ENCODE data around the gene FBXW7.

The FBXW7 gene

GRCh38 chr4:152421576-152421975 is 114.3 kb downstream of the FBXW7 start:
- no peak for DNase-seq

GRCh38 chr4:152419809-152420208 is 116.1 kb downstream of the FBXW7 start:
- no peak for DNase-seq

GRCh38 chr4:152417673-152418072 is 118.2 kb downstream of the FBXW7 start:
- DNase-seq: no peak

DNA sequence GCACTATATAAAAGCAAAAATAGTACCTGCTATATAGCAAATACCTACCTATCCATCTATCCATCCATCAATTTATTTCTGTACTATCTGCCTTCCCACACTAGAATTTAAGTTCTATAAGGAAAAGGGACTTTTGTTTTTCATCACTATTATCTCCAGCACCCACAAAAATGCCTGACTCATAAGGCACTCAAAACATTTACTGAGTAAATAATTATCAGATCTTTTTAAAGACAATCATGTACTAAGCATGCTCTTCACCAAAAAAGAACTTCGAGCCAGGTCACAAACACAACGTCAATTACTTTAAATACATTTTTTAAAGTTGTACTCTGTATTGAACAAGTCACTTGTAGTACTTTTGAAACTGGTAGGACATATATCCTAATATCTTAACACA is 119.9 kb downstream of the FBXW7 start:
- no peak for DNase-seq

DNA sequence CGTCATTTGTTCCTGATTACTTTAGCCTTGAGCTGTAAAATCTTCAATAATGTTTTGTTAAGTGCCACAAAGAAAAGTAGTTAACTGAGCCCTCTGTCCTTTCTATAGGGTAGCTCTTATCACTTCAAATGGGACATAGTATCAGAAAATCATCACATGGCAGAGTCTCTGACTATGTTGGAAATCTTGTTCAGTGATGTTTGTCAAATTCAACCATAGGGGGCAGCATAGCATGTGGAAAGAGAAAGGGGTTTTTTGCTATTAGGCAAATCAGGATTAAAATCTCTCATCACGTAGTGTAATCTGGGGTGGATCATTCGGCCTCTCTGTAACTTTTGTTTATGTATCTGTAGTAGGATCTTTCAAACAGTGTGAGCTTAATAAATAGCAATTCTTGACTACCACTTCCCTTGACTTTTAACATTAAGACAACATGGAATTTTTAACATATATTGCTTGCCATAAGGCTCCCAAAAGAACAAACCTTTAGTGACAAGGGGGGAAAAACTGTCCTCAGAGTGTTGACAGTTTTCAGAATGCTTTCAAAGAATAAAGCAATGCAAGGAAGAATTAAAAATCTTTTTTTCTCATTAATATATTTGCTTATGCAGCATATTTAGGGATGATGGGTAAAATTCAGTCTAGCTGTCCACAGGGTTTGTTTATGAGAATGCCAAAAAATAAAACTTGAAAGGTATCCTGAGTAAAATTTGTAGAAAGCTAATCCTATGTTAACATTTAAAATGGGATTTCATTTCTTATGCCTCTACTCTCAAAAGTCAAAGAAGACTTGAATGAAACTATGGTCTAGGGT is 127.2 kb downstream of the FBXW7 start:
- no peak for DNase-seq

DNA sequence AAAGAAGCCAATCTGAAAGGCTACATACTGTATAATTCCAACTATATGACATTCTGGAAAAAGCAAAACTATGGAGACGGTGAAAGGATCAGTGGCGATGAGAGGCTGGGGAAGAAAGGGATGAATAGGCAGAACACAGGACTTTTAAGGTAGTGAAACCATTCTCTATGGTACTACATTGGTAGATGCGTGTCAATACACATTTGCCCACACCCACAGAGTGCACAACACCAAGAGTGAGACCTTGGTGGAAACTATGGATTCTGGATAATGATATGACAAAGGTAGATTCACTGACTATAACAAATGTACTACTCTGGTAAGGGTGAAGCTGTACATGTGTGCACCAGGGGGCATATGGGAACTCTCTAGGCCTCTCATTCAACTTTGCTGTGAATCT is 134.5 kb downstream of the FBXW7 start:
- no peak for DNase-seq

GRCh38 chr4:152399246-152399645 is 136.6 kb downstream of the FBXW7 start:
- DNase-seq: no peak

GRCh38 chr4:152398060-152398459 is 137.8 kb downstream of the FBXW7 start:
- DNase-seq: no peak

GRCh38 chr4:152394791-152395190 is 141.1 kb downstream of the FBXW7 start:
- DNase-seq: no peak

DNA sequence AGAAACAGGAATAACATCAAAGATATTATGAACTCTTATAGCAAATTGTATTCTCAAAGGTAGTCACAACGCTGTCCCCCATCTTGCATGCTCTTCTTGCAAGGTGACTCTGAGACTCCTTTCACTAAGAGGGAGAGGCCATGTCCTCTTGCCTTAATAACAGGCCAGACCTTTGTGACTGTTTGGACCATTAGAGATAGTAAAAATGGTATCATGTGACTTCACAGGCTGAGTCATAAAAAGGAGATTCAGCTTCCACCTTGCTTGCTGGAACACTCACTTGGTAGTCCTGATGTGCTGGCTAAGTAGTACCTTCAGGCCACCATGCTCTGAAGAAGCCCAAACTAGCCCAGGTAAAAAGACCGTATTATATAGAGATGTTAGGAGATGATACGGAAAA is 143.8 kb downstream of the FBXW7 start:
- no peak for DNase-seq

- no peak for DNase-seq
Measured at GRCh38 chr4:152390216-152390615, 145.7 kb downstream of the FBXW7 start.

DNA sequence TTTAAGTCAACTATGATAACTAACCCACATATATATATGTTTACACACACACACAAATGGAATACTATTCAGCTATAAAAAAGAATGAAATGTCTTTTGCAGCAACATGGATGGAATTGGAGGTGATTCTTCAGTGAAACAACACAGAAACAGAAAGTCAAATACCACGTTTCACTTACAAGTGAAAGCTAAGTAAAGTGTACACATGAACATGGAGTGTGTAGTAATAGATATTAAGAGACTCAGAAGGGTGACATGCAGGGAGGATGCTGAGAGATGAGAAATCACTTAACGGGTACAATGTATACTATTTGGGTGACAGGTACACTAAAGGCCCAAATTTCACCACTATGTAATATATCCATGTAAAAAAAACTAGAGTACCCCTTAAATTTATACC is 146.5 kb downstream of the FBXW7 start:
- DNase-seq: no peak

GRCh38 chr4:152385551-152385950 is 150.3 kb downstream of the FBXW7 start:
- DNase-seq: no peak

DNA sequence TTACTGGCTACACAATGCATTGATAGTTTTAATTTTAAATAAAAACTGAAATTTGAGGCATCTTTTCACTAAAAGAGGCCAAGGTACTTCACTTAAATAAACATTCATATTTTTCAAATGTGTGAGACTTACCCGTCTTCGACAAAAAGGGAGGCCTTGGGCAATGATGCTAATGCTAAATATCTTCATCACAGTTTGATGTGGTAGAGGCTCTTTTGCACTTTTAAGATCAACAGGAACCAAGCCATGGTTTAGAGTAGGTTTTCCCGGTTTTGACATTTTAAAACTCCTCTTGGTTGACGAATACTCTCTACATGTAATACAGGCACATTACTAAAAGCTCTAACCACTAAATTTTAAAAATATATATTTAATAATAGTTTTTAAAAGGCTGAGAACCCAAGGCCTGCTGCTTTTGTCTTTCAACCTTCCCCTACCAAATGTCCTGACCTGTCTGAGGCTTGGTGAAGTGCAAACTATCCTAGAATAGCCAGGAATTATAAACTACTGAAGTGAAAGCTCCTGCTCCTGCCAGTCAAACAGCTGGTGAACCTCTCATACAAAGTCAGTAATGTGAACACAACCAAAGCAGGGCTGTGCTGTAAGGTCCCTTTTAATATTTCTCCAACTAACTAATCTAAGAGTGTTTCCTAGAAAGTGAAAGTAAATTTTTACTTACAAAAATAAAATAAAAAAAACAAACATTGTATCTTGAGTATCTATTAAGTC is 153.7 kb downstream of the FBXW7 start:
- DNase-seq: no peak

DNA sequence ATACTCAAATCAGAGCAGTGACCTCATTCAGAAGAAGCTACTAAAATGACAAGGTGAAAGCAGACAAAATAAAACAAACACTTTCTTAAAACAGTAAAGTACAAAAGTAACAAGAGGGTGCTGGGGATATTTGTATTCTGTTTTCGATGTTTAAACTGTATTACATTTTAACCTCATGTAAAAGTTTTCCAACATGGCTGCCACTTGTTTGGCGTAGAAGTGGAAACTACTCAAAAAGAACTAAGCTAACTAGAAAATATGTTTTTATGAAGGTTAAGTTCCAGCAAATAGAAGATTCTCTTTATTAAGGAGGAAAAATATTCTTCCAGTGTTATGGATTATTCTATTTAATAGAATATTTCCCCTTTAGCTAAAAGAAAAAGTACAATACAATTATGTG is 155.0 kb downstream of the FBXW7 start:
- no peak for DNase-seq

- no peak for DNase-seq
Measured at GRCh38 chr4:152380185-152380584, 155.7 kb downstream of the FBXW7 start.

DNA sequence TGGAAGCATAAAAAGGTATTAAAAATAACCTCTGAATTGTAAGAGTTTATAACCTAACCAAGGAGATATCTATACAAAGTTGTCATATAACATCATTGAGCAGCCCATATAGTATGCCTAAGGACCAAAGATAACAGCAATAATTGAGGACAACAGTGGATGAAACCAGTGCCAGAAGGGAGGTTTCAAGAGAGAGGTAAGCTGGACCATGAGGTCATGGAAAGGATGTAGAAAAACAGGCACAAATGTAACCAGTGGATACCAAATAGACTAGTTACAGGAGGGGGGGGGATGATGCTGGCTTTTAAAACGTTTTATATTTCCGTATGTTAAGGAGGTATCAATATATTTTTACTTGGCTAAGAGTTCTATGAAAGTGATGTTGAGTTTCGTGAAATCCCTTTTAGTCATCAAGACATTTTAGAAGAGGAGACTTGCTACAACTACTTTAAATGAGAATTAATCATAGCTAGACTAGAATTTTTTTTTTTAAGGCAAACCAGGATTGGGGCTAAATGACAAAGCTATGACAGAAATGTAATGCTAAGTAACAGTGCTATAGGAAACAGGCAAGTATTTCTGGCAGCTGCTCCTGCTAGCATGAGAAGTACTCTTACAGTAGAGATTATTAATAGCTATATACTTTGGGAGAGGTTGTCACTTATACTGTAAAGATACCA is 161.1 kb downstream of the FBXW7 start:
- no peak for DNase-seq

GRCh38 chr4:152374153-152374552 is 161.7 kb downstream of the FBXW7 start:
- DNase-seq: no peak

GRCh38 chr4:152372444-152372843 is 163.4 kb downstream of the FBXW7 start:
- no peak for DNase-seq

DNA sequence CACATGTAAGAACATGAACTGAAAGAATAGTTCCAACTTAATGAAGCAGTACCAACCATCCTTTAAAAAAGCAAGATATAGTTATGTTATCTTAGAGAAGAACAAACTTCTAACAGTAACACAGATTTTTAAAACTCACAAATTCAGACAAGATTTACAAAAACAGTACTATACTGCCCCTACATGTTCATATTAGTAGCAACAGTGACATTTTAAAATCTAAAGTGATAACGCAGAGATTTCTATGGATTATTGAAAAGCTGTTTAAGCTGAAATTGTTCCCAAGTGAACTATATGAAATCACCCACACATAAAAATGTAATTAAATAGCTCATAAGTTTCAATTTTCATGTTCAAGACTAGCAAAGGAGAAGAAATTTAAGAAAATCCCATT is 166.0 kb downstream of the FBXW7 start:
- no peak for DNase-seq

- DNase-seq: no peak
Measured at GRCh38 chr4:152369203-152369901, 166.5 kb downstream of the FBXW7 start.

DNA sequence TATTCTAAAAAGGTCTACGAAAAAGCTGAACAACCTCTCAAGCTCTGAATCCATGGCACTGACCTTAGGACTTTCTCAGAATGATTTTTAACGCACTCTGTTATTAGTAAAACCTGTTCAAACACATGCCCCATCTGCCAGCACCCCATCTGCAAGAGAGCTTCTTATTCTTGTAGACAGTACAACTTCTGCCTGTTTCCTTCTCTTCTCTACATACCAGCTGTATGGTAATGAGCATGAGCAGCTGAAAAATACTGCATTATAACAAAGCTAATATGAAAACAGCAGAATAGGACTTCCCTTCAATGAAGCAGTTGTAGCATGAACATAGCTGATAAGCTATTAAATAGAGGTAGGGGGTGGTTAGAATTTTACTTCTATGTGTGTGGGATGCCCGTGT is 167.9 kb downstream of the FBXW7 start:
- DNase-seq: no peak

DNA sequence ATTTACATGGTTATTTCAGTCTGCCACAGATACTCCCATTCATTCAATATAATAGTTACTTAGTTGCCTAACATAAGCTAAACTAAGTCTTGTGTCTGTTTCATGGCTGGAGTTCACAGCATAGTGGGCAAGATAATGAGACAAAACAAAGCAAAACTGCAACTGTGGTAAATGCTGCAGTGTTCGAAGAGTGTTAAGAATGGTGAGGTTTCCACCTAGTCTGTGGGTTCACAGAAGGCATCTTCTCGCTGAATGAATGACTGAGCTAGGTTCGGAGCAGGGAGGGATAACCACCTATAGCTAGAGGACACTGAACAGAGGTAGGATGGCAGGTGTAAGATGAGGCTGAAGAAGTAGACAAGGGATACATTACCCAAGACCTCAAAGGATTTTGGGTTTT is 171.0 kb downstream of the FBXW7 start:
- no peak for DNase-seq
